ENCODE results near the gene LRRC49. TPM values are rescaled to one million over a fixed set of nuclear protein-coding genes. Genes with fewer than 3 reads are reported as not detected.

Gene LRRC49
- total RNA-seq, 1 experiment from 2014 or later, result 7.4 TPM

DNA sequence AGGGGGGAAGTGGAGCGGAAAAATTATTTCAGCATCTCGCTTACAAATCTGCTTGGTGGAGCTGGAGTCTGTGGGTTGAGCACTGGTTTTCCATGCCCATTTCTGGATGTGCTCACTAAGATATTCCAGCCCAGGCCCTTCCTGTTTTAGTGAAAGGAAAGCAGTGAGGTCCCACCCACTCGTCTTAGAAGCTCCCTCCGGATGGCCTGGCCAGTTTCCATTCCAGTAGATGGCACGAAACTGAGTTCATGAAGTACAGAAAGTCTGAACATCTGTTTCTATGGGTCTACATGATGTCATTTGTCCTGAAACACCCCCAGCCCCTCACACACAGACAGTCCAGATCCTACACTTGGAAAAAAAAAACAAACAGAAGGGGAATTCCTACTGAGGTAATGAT lies 190.7 kb downstream of the LRRC49 start:
- POLR2A ChIA-PET, result no interaction called here
- no TSS peak for BruUV-seq (replicated peaks)
- Histone ChIP-seq H3K4me3 (replicated peaks in 1 of 2; ENCODE audit: low read depth in 1 of 2, low read length in 2 of 2) (no peak overlapping the region), H3K9ac (ENCODE audit: low read length) (no peak overlapping the region), H3K9me3 (ENCODE audit: control insufficient read depth in 1 of 2, insufficient read depth in 1 of 2, low read depth in 1 of 2, low read length in 2 of 2) (no peaks in the 10 kb centered on the region), H2AFZ (ENCODE audit: low read depth, low read length, poor library complexity, severe bottlenecking) (no peak overlapping the region), H4K20me1 (ENCODE audit: insufficient read depth) (no peaks in the 10 kb centered on the region), H3K27ac (ENCODE audit: low read depth, low read length) (no peak overlapping the region), H3K27me3 (ENCODE audit: insufficient read depth, low read length) (no peaks in the 10 kb centered on the region), H3K79me2 (ENCODE audit: insufficient read depth, low read length) (no peaks in the 10 kb centered on the region), H3K4me1 (ENCODE audit: control insufficient read depth in 1 of 2, insufficient read depth in 2 of 2, low read length in 2 of 2) (no peaks in the 10 kb centered on the region), H3K9me2 (ENCODE audit: insufficient read depth) (no peaks in the 10 kb centered on the region), H3K36me3 (ENCODE audit: control insufficient read depth in 1 of 2, insufficient read depth in 2 of 2, low read length in 2 of 2) (no peaks in the 10 kb centered on the region), H3K4me2 (ENCODE audit: low read length) (no peak overlapping the region)
- RAD21 ChIA-PET (ENCODE audit: low non-redundant PET in 1 of 2, low total read pairs in 2 of 2, uncharacterized antibody in 2 of 2, unreplicated experiment in 2 of 2), result no interaction called here
- CTCF ChIA-PET, result no interaction called here
- ATAC-seq (no peak), DNase-seq (ENCODE audit: low read depth, low spot score) (no peak)
- intact Hi-C loops (cut with micrococcal nuclease), result no loop called here
- no peak for TF ChIP-seq ZNF274 (IDR thresholded peaks at IDR 0.05; ENCODE audit: low read depth, low read length)
- no peak for TF ChIP-seq JUND (IDR thresholded peaks at IDR 0.05)
- TF ChIP-seq, protein P1, sequence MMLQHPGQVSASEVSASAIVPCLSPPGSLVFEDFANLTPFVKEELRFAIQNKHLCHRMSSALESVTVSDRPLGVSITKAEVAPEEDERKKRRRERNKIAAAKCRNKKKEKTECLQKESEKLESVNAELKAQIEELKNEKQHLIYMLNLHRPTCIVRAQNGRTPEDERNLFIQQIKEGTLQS (IDR thresholded peaks at IDR 0.05), result no peak
- TF ChIP-seq, protein P2, sequence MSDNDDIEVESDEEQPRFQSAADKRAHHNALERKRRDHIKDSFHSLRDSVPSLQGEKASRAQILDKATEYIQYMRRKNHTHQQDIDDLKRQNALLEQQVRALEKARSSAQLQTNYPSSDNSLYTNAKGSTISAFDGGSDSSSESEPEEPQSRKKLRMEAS (IDR thresholded peaks at IDR 0.05), result no peak
- no peak for TF ChIP-seq POLR2AphosphoS5 (IDR thresholded peaks at IDR 0.05; ENCODE audit: low read depth, low read length)
- TF ChIP-seq EGR1 (IDR thresholded peaks at IDR 0.05; ENCODE audit: low read depth), result no peak
- no peak for TF ChIP-seq YY1 (IDR thresholded peaks at IDR 0.05; ENCODE audit: extremely low read depth, insufficient replicate concordance, low read depth, low read length)
- TF ChIP-seq CBX3 (IDR thresholded peaks at IDR 0.05; ENCODE audit: low read depth), result no peak

DNA sequence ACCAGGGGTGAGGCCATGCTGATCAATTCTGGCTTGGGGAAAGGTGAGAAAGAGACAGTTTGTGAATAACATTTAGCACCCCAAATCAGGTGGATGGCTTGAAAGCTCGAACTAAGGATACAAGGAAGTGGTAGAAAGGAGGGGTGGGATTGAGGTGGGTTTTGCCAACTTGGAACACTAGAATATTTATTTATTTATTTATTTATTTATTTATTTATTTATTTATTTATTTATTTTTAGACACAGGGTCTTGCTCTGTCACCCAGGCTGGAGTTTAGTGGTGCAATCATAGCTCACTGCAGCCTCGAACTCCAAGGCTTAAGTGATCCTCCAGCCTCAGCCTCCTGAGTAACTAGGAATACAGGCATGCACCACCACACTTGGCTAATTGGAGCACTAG lies 191.6 kb downstream of the LRRC49 start:
- H3K36me3 ChIP-seq (ENCODE audit: control insufficient read depth in 1 of 2, insufficient read depth in 2 of 2, low read length in 2 of 2), result no peaks in the 10 kb centered on the region
- no peak overlapping the region for H3K4me3 ChIP-seq (replicated peaks in 1 of 2; ENCODE audit: low read depth in 1 of 2, low read length in 2 of 2)
- H3K9me2 ChIP-seq (ENCODE audit: insufficient read depth), result no peaks in the 10 kb centered on the region
- no peaks in the 10 kb centered on the region for H3K79me2 ChIP-seq (ENCODE audit: insufficient read depth, low read length)
- H3K4me2 ChIP-seq (ENCODE audit: low read length), result no peak overlapping the region
- H3K27ac ChIP-seq (ENCODE audit: low read depth, low read length), result no peak overlapping the region
- H3K9me3 ChIP-seq (ENCODE audit: control insufficient read depth in 1 of 2, insufficient read depth in 1 of 2, low read depth in 1 of 2, low read length in 2 of 2), result no peaks in the 10 kb centered on the region
- no peak for ATAC-seq
- no peaks in the 10 kb centered on the region for H3K4me1 ChIP-seq (ENCODE audit: control insufficient read depth in 1 of 2, insufficient read depth in 2 of 2, low read length in 2 of 2)
- no peaks in the 10 kb centered on the region for H3K27me3 ChIP-seq (ENCODE audit: insufficient read depth, low read length)
- no peak overlapping the region for H2AFZ ChIP-seq (ENCODE audit: low read depth, low read length, poor library complexity, severe bottlenecking)
- no TSS peak for BruUV-seq (replicated peaks)
- ChIA-PET CTCF (no interaction called here), RAD21 (ENCODE audit: low non-redundant PET in 1 of 2, low total read pairs in 2 of 2, uncharacterized antibody in 2 of 2, unreplicated experiment in 2 of 2) (no interaction called here), POLR2A (no interaction called here)
- H4K20me1 ChIP-seq (ENCODE audit: insufficient read depth), result no peaks in the 10 kb centered on the region
- no peak overlapping the region for H3K9ac ChIP-seq (ENCODE audit: low read length)
- DNase-seq (ENCODE audit: low read depth, low spot score), result no peak
- intact Hi-C loops (cut with micrococcal nuclease), result no loop called here
- TF ChIP-seq, protein P1 (IDR thresholded peaks at IDR 0.05), result no peak
- no peak for TF ChIP-seq CBX3 (IDR thresholded peaks at IDR 0.05; ENCODE audit: low read depth)
- TF ChIP-seq POLR2A (IDR thresholded peaks at IDR 0.05; ENCODE audit: borderline replicate concordance, extremely low read depth, insufficient read depth, insufficient read length), result no peak
- no peak for TF ChIP-seq EGR1 (IDR thresholded peaks at IDR 0.05; ENCODE audit: low read depth)
- TF ChIP-seq, protein P3, sequence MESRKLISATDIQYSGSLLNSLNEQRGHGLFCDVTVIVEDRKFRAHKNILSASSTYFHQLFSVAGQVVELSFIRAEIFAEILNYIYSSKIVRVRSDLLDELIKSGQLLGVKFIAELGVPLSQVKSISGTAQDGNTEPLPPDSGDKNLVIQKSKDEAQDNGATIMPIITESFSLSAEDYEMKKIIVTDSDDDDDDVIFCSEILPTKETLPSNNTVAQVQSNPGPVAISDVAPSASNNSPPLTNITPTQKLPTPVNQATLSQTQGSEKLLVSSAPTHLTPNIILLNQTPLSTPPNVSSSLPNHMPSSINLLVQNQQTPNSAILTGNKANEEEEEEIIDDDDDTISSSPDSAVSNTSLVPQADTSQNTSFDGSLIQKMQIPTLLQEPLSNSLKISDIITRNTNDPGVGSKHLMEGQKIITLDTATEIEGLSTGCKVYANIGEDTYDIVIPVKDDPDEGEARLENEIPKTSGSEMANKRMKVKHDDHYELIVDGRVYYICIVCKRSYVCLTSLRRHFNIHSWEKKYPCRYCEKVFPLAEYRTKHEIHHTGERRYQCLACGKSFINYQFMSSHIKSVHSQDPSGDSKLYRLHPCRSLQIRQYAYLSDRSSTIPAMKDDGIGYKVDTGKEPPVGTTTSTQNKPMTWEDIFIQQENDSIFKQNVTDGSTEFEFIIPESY (IDR thresholded peaks at IDR 0.05; ENCODE audit: extremely low read depth, insufficient replicate concordance, low read length), result no peak
- no peak for TF ChIP-seq JUND (IDR thresholded peaks at IDR 0.05)
- no peak for TF ChIP-seq RAD21 (IDR thresholded peaks at IDR 0.05; ENCODE audit: low read depth)
- TF ChIP-seq CEBPB (IDR thresholded peaks at IDR 0.05; ENCODE audit: low read depth), result no peak
- no peak for TF ChIP-seq SIN3A (IDR thresholded peaks at IDR 0.05; ENCODE audit: low read depth)
- no peak for TF ChIP-seq EZH2phosphoT487 (IDR thresholded peaks at IDR 0.05; ENCODE audit: borderline replicate concordance)
- no peak for TF ChIP-seq ELF1 (IDR thresholded peaks at IDR 0.05; ENCODE audit: borderline replicate concordance, low read depth)
- no peak for TF ChIP-seq POLR2AphosphoS5 (IDR thresholded peaks at IDR 0.05; ENCODE audit: low read depth, low read length)
- TF ChIP-seq, protein P4, sequence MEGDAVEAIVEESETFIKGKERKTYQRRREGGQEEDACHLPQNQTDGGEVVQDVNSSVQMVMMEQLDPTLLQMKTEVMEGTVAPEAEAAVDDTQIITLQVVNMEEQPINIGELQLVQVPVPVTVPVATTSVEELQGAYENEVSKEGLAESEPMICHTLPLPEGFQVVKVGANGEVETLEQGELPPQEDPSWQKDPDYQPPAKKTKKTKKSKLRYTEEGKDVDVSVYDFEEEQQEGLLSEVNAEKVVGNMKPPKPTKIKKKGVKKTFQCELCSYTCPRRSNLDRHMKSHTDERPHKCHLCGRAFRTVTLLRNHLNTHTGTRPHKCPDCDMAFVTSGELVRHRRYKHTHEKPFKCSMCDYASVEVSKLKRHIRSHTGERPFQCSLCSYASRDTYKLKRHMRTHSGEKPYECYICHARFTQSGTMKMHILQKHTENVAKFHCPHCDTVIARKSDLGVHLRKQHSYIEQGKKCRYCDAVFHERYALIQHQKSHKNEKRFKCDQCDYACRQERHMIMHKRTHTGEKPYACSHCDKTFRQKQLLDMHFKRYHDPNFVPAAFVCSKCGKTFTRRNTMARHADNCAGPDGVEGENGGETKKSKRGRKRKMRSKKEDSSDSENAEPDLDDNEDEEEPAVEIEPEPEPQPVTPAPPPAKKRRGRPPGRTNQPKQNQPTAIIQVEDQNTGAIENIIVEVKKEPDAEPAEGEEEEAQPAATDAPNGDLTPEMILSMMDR (IDR thresholded peaks at IDR 0.05 in 2 of 3, conservative IDR thresholded peaks at IDR 0.05 in 1 of 3; ENCODE audit: borderline replicate concordance in 1 of 3, insufficient read depth in 1 of 3, low read depth in 2 of 3, low read length in 2 of 3), result no peak
- TF ChIP-seq FOSL1 (IDR thresholded peaks at IDR 0.05; ENCODE audit: low read depth), result no peak
